Gastrocnemius medialis (tissue), 4 donors: Measurements from ENCODE around the gene PMS2. TPM values are rescaled to one million over a fixed set of nuclear protein-coding genes. Genes with fewer than 3 reads are reported as not detected.

Experiments used
- ATAC-seq, 2 donors: fragments of 150-250 bp; one replicate each; pipeline ENCODE4 v1.9.1; 2016
- DNase-seq, 2 donors: peaks; one replicate each; pipeline ENCODE4 v3.0.0-alpha.2; 2019
- H3K27ac ChIP-seq, 4 donors: fragments of 200-600 bp; sonication (generic); 1 replicate in 1 of 4; 2 replicates in 3 of 4; pipeline ENCODE4 v1.5.1; 2016 to 2018; ENCODE audit warnings: mild to moderate bottlenecking in 2 of 4, moderate library complexity in 1 of 4
- H3K27me3 ChIP-seq, 3 donors: fragments of 200-600 bp; sonication (generic) in 2 of 3; 1 replicate in 1 of 3; 2 replicates in 2 of 3; pipeline versions ENCODE4 v1.5.1 to v1.6.0; 2016 to 2019; ENCODE audit warnings: mild to moderate bottlenecking in 1 of 3, moderate library complexity in 1 of 3
- H3K36me3 ChIP-seq, 2 donors: fragments of 200-600 bp; sonication (generic) in 1 of 2; one replicate each; pipeline ENCODE4 v1.5.1; 2017 to 2018
- H3K4me1 ChIP-seq, 2 donors: fragments of 200-600 bp; sonication (generic) in 1 of 2; one replicate each; pipeline ENCODE4 v1.5.1; 2016 to 2017; ENCODE audit warnings: mild to moderate bottlenecking in 2 of 2
- H3K4me3 ChIP-seq, 4 donors: fragments of 200-600 bp; sonication (generic) in 3 of 4; 1 replicate in 1 of 4; 2 replicates in 3 of 4; pipeline ENCODE4 v1.5.1; 2016 to 2019; ENCODE audit warnings: mild to moderate bottlenecking in 2 of 4
- H3K9me3 ChIP-seq, 3 donors: fragments of 200-600 bp; sonication (generic) in 2 of 3; 1 replicate in 1 of 3; 2 replicates in 2 of 3; pipeline ENCODE4 v1.5.1; 2016 to 2019
- POLR2A ChIP-seq, 2 donors: fragments of 450-650 bp; IDR thresholded peaks; one replicate each; pipeline ENCODE4 v1.6.1; 2017; ENCODE audit warnings: antibody characterized with exemption in 2 of 2, mild to moderate bottlenecking in 2 of 2, moderate library complexity in 2 of 2
- in situ Hi-C, 4 donors: fragments of 200-750 bp; cut with MboI; loops; one replicate each; pipeline versions ENCODE4 v1.15.0 to v1.8.0; 2017; ENCODE audit warnings: low sequenced_read_pairs in 4 of 4
- intact Hi-C: fragments of 100-400 bp; cut with DNase I; formaldehyde crosslinking; loops from one replicate; pipeline ENCODE4 v1.15.1; 2023; ENCODE audit warnings: low total_unique reads
- total RNA-seq, 4 donors: library from RNA; depleted of rRNA; stranded (reverse); fragments of >200 nt; gene quantifications; one replicate each; pipeline versions ENCODE4 v1.1.0 to v1.2.3, GENCODE V29; 2016
- TF ChIP-seq, protein P1 (sequence below), 5 experiments: fragments of 450-650 bp in 3 of 5; fragments of 200-600 bp in 2 of 5; sonication (generic) in 2 of 5; IDR thresholded peaks in 4 of 5; conservative IDR thresholded peaks in 1 of 5; 1 replicate in 4 of 5; 2 replicates in 1 of 5; pipeline ENCODE4 v1.5.1; 2016 to 2019; ENCODE audit warnings: antibody characterized with exemption in 5 of 5, mild to moderate bottlenecking in 3 of 5, moderate library complexity in 3 of 5

PMS2 gene
- total RNA-seq, 4 donors from 2014 or later: 3.6 to 9.0 (median 7.2) TPM

DNA sequence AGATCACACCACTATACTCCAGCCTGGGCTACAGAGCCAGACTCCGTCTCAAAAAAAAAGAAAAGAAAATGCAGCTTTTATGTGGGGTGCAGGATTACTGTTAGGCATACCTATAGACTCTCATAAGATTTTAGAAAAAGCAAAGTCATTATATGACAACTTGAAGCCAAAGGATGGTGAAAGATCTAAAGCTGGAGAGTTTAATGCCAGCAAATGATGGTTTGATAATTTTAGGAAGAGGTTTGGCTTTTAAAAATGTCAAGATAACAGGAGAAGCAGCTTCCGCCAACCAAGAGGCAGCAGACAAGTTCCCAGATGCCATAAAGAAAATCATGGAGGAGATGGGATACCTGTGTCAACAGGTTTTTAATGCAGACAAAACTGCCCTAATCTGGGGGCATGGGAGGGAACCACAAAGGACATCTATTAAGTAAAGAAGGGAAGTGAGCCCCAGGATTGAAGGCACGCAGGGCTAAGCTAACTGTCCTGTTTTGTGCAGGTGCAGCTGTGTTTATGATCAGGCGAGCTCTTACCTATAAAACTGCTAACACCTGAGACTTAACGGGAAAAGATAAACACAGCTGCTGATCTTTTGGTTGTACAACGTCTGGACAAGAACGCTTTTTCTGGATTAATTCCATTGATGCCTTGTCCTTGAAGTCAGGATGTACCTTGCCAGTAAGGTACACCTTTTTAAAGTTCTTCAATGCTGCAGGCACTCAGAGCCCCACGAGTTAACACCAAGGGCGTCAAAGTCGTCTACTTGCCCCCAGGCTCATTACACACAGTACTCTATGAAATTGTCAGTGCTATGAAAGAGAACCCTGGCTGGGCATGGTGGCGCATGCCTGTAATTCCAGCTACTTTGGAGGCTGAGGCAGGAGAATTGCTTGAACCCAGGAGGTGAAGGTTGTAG lies 11.8 kb upstream of the PMS2 start:
- TF ChIP-seq, protein P1, sequence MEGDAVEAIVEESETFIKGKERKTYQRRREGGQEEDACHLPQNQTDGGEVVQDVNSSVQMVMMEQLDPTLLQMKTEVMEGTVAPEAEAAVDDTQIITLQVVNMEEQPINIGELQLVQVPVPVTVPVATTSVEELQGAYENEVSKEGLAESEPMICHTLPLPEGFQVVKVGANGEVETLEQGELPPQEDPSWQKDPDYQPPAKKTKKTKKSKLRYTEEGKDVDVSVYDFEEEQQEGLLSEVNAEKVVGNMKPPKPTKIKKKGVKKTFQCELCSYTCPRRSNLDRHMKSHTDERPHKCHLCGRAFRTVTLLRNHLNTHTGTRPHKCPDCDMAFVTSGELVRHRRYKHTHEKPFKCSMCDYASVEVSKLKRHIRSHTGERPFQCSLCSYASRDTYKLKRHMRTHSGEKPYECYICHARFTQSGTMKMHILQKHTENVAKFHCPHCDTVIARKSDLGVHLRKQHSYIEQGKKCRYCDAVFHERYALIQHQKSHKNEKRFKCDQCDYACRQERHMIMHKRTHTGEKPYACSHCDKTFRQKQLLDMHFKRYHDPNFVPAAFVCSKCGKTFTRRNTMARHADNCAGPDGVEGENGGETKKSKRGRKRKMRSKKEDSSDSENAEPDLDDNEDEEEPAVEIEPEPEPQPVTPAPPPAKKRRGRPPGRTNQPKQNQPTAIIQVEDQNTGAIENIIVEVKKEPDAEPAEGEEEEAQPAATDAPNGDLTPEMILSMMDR (IDR thresholded peaks at IDR 0.05 in 4 of 5, conservative IDR thresholded peaks at IDR 0.05 in 1 of 5): no peak
- TF ChIP-seq POLR2A (IDR thresholded peaks at IDR 0.05): no peak
- DNase-seq: no peak

GRCh38 chr7:6016653-6016966 lies 7.8 kb upstream of the PMS2 start:
- TF ChIP-seq, protein P1 (IDR thresholded peaks at IDR 0.05 in 4 of 5, conservative IDR thresholded peaks at IDR 0.05 in 1 of 5): no peak
- peak in 1 of 2 donors; percentile 57 for TF ChIP-seq POLR2A (IDR thresholded peaks at IDR 0.05)
- DNase-seq (peak; percentile 85 to 92), ATAC-seq (peak in 1 of 2 donors; percentile 79)
- Histone ChIP-seq H3K27me3 (no peaks in the 10 kb centered on the region), H3K4me1 (peaks cover 54 to 59% of the 10 kb centered on the region in 2 donors), H3K9me3 (no peaks in the 10 kb centered on the region), H3K4me3 (peak overlapping the region in 1 of 4 donors; percentile 21), H3K27ac (peak overlapping the region; percentile 89 to 98 (median 92)), H3K36me3 (peaks cover 0 to 51% of the 10 kb centered on the region in 2 donors)
- in situ Hi-C loops (no loop called here), intact Hi-C loops (no loop called here)

More for the DNA sequence above, 11.8 kb upstream of the PMS2 start:
- intact Hi-C loops (no loop called here), in situ Hi-C loops (no loop called here)
- Histone ChIP-seq H3K4me3 (no peak overlapping the region), H3K9me3 (no peaks in the 10 kb centered on the region), H3K27me3 (no peaks in the 10 kb centered on the region), H3K27ac (peak overlapping the region; percentile 52 to 98 (median 90)), H3K4me1 (peaks cover 20 to 21% of the 10 kb centered on the region in 2 donors), H3K36me3 (peaks cover 0 to 88% of the 10 kb centered on the region in 2 donors)
- no peak for ATAC-seq

GRCh38 chr7:6015917-6016652 lies 7.2 kb upstream of the PMS2 start:
- peak overlapping the region in 2 of 4 donors; percentile 2 to 36 for H3K4me3 ChIP-seq
- intact Hi-C loops: no loop called here
- DNase-seq (peak; percentile 88 to 95), ATAC-seq (peak; percentile 53 to 84)
- TF ChIP-seq, protein P1 (IDR thresholded peaks at IDR 0.05 in 4 of 5, conservative IDR thresholded peaks at IDR 0.05 in 1 of 5): no peak
- TF ChIP-seq POLR2A (IDR thresholded peaks at IDR 0.05): no peak
- peaks cover 0 to 47% of the 10 kb centered on the region in 2 donors for H3K36me3 ChIP-seq
- H3K4me1 ChIP-seq: peaks cover 56 to 64% of the 10 kb centered on the region in 2 donors
- peak overlapping the region; percentile 89 to 98 (median 92) for H3K27ac ChIP-seq
- in situ Hi-C loops: no loop called here
- no peaks in the 10 kb centered on the region for H3K27me3 ChIP-seq
- H3K9me3 ChIP-seq: no peaks in the 10 kb centered on the region

GRCh38 chr7:6012355-6013104 lies 3.7 kb upstream of the PMS2 start:
- in situ Hi-C loops (no loop called here), intact Hi-C loops (no loop called here)
- Histone ChIP-seq H3K9me3 (no peaks in the 10 kb centered on the region), H3K4me1 (peaks cover 74 to 81% of the 10 kb centered on the region in 2 donors), H3K36me3 (peaks cover 0 to 14% of the 10 kb centered on the region in 2 donors), H3K27ac (peak overlapping the region; percentile 89 to 98 (median 92)), H3K4me3 (peak overlapping the region in 1 of 4 donors; percentile 56), H3K27me3 (no peaks in the 10 kb centered on the region)
- TF ChIP-seq POLR2A (IDR thresholded peaks at IDR 0.05): no peak
- TF ChIP-seq, protein P1 (IDR thresholded peaks at IDR 0.05 in 4 of 5, conservative IDR thresholded peaks at IDR 0.05 in 1 of 5): no peak
- ATAC-seq (peak in 1 of 2 donors; percentile 37), DNase-seq (peak in 1 of 2 donors; percentile 40)
